Colon (tissue), 2 donors: ENCODE results near the gene SFT2D3.

Experiments
- FAIRE-seq: peaks from 2 replicates; lab custom pipeline; 2012; peaks lifted over from hg19 to GRCh38; lab: Jason Lieb, UNC
- donor health status: control.
- donor health status: control.

The SFT2D3 gene

DNA sequence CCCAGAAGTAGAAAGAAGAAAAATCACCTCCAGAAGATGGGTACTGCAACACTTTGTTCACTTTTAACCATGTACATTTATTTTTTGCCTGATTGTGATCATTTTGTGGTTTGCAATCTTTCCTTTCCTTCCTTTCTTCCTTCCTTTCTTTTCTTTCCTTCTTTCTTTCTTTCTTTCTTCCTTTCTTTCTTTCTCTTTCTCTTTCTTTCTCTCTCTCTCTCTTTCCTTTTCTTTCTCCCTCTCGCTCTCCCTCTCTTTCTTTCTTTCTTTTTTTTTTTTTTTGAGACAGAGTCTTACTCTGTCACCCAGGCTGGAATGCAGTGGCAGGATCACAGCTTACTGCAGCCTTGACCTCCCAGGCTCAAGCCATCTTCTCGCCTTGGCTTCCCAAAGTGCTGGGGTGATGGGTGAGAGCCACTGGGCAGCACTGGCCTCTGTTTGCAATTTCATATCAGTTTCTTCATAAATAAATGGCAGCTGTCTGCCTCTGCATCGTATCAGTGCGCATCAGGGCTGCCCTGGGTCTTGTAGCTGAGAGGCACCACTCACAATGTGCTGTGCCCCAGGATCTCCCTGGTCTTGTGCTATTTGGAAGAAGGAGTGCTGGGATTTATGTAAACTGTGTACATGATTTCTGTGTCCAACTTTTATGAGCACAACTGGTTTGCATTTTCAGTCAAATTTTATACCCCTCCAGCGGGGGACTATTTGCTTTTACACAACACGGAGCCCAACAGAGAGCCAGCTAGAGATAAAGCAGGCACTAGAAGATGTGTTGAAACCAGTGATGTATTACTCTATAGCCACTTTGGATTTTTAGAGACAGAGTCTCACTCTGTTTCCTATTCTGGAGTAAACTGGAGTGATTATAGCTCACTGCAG, 19.1 kb upstream of the SFT2D3 start:
- no peak for FAIRE-seq

GRCh38 chr2:127683056-127683455, 18.2 kb upstream of the SFT2D3 start:
- FAIRE-seq, result no peak

DNA sequence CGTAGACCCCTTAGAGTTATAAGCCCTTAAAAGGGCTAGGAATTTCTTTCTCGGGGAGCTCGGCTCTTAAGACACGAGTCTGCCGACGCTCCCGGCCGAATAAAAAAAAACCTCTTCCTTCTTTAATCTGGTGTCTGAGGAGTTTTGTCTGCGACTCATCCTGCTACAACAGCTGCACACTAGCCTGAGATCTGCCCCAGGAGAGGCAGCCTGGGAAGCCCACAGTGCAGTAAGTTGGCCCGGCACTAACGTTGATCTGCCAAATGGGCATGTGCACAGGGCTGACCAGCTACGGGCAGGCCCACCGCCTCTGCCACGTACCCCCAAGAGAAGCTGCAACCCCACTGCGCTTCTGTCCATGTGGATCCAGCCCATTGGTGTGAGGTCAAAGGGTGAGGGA, 17.5 kb upstream of the SFT2D3 start:
- FAIRE-seq, result no peak

GRCh38 chr2:127685410-127686080, 15.8 kb upstream of the SFT2D3 start:
- FAIRE-seq, result no peak

GRCh38 chr2:127688405-127688804, 12.9 kb upstream of the SFT2D3 start:
- no peak for FAIRE-seq

DNA sequence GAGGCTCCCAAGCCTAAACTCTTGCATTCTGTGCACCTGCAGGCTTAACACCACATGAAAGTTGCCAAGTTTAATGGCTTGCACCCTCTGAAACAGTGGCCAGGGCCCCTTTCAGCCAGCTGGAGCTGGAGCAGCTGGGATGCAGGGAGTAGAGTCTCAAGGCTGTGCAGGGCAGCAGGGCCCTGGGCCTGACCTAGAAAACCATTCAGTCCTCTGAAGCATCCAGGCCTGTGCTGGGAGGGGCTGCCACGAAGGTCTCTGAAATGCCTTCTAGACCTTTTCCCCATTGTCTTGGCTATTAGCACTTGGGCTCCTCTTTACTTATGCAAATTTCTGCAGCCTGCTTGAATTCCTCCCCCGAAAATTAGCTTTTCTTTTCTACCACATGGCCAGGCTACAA, 10.6 kb upstream of the SFT2D3 start:
- no peak for FAIRE-seq

GRCh38 chr2:127694986-127695385, 6.3 kb upstream of the SFT2D3 start:
- no peak for FAIRE-seq

DNA sequence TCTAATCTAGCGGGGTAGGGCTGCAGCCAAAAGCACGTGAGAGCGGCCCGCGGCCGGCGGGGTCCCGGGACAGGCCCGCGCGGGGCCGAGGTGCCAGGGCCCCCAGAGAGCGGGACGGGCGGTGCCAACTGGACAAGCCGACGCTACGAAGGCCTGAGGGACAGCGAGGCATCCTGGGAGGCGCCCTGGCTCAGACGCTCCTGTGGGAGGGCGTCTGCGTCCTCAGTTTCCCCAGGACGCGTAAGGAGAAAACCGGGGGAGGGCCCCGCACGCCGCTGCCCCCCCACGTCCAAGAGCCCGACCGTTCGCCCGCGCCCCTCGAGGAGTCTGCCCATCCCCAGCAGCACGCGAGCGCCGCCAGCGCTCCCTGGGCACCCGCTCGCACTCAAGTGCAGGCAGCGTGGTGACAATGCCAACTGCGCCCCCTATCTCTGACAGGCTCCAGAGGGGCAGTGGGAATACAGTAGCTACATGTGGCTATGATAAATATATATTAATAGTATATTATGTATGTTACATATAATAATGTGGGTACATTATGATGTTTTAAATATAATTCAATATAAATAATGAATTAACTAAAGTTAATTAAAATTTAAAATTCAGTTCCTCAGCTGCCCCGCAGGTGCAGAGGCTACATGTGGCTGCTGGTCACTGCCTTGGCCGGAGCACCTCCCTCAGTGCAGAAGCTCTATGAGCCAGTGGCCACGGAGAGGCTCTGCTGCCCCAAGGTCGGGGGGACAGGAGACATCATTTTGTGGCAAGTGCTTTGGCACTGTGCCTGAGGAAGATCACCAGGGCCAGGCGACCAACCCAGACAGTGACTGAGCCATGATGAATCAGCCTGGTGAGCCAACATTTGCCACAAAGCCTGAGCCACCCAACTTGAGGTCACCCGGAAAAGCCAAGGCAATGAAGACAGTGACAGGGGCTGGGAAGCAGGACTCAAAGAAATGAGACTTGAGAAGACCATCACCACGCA, 5.5 kb upstream of the SFT2D3 start:
- FAIRE-seq, result no peak

DNA sequence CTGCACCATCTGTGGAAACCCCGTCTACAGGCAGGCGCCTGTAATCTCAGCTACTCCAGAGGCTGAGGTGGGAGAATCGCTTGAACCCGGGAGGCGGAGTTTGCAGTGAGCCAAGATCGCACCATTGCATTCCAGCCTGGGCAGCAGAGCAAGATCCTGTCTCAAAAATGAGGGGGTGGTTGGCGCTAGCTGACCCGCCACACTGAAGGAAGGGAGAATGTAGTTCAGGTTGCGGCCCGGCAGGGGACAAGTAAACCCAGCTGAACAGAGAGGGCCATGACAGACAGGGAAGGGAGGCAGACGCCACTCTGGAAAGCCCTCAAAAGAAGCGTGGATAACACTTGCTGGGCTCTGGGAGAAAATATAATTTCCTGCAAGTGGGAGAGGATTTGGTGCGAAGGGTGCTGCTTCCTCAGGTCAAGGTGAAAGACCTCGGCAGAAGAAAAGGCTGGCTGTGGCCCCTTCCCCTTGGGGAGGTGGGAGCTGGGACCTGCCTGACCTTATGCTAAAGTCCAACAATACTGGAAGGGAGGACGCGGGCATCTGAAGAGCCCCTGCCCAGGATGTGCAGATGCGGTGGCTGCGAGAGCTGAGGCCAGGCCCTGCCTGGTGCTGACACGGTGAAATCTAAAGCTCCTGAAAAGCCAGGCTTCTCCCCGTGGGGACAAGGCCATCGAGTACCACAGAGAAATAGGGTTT, 3.7 kb upstream of the SFT2D3 start:
- FAIRE-seq, result no peak

DNA sequence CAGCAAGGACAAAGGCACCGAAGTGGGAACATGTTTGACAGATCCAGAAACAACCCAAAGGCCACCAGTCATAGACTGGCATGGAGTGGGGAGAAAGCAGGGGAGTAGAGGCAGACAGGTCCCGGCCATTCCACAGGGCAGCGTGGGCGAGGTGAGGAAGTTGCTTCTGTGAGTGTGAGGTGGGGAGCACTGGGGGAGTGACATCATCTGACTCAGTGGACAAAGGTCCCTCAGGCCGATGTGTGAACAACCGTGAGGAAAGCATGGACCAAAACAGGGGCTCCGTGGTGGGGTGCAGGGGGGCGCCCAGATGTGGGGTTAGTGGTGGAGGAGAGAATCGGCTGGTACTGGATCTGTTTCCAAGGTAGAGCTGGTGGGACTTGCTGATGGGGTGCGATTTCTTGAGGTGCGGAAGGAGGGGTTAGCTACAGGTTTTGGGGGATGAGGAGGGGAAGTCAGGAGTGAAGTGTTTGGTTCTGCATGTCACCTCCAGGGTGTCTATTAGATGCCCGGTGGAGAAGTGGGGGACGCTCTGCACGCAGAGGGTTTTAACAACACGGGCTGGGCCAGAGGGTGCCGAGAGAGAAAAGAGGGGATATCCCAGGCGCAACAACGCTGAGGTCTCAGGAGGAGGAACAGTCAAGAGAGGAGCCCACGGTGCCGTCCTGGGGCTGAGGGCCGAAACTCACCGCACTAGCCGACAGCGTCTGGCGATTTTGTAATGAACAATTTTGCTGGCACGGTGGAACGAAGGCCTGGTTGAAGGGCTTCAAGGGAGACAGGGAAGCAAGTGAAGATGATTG, 2.5 kb upstream of the SFT2D3 start:
- no peak for FAIRE-seq

- FAIRE-seq, result no peak
Observed at GRCh38 chr2:127700527-127701192, 637 bp upstream of the SFT2D3 start.

GRCh38 chr2:127701651-127702394, 526 bp downstream of the SFT2D3 start:
- no peak for FAIRE-seq

DNA sequence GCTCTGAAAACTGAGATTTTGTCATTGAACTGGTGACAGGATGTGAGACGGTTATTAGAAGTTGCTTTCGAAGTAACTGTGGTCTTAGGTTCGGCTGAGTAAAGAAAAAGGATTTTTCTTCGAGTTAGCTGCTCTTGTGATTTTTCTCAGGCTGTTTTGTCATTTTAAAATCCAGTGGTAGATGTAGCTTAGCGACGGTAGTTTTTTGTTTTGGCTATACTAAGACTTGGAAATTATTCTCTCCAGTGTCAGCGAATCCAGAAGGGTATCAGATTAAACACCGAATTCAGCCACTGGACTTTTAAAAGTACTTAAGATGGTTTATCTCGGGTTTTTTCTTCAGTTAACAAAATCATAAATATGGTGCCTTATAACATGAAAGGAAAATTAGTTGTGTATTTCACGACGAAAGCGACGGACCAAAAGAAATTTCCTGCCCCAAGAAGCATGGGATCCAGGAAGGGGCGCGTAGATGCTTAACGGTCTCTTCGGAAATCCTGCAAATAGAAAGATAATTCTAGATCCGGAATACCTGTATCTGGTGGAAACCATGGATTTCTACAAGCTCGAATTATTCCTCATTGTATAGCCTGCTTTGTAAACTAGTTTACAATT, 1.2 kb downstream of the SFT2D3 start:
- no peak for FAIRE-seq

GRCh38 chr2:127703282-127703681, 2.0 kb downstream of the SFT2D3 start:
- no peak for FAIRE-seq

DNA sequence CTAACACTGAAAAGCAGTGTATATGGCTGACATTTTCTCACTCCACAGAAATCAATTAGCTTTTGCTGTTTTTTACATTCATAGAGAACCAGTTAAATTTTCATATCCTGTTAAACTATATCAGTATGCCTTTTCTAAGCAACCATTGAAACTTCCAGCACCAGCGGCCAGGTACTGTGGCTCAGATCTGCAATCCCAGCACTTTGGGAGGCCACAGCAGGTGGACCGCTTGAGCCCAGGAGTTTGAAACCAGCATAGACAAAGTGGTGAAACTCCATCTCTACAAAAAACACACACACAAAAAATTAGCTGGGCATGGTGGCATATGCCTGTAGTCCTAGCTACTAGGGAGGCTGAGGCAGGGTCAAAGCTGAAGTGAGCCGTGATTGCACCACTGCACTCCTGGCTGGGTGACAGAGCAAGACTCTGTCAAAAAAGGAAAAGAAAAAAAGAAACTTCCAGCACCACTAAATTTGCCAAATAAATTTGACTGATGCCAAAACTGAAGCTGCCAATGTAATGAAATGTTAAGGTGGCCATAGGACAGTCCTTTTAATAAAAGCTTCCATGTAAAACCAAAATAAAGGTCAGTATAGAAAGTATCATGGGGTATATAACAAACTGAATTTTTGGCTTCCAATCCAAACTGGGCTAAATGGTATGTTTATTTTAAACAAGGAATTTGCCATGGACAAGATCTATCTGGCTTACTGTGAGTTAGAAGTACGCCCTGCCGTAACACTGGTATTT, 3.5 kb downstream of the SFT2D3 start:
- no peak for FAIRE-seq

- FAIRE-seq, result no peak
Observed at GRCh38 chr2:127705391-127706065, 4.2 kb downstream of the SFT2D3 start.

- no peak for FAIRE-seq
Observed at GRCh38 chr2:127706215-127706990, 5.1 kb downstream of the SFT2D3 start.
